ENCODE measurements around the gene AP2B1.
"Not testable (repeated sequence)": the region's sequence is repeated elsewhere in the genome, so short reads cannot be mapped to it uniquely, and the experiment has no call there.

The AP2B1 gene

GRCh38 chr17:35703308-35703707, 116.2 kb downstream of the AP2B1 start:
- DNase-seq, result not testable (repeated sequence)

GRCh38 chr17:35705230-35705629, 118.1 kb downstream of the AP2B1 start:
- DNase-seq, result no peak

- no peak for DNase-seq
Observed at GRCh38 chr17:35705705-35706104, 118.6 kb downstream of the AP2B1 start.

GRCh38 chr17:35708149-35708548, 121.0 kb downstream of the AP2B1 start:
- no peak for DNase-seq

- DNase-seq, result no peak
Observed at GRCh38 chr17:35708951-35709350, 121.8 kb downstream of the AP2B1 start.

- no peak for DNase-seq
Observed at GRCh38 chr17:35709874-35710273, 122.8 kb downstream of the AP2B1 start.

- no peak for DNase-seq
Observed at GRCh38 chr17:35710950-35711349, 123.8 kb downstream of the AP2B1 start.

- DNase-seq, result no peak
Observed at GRCh38 chr17:35713069-35713728, 126.1 kb downstream of the AP2B1 start.

GRCh38 chr17:35714988-35715387, 127.9 kb downstream of the AP2B1 start:
- no peak for DNase-seq

- DNase-seq, result no peak
Observed at GRCh38 chr17:35715416-35715815, 128.3 kb downstream of the AP2B1 start.

- DNase-seq, result no peak
Observed at GRCh38 chr17:35716173-35716572, 129.1 kb downstream of the AP2B1 start.

- no peak for DNase-seq
Observed at GRCh38 chr17:35716897-35717465, 129.9 kb downstream of the AP2B1 start.

- no peak for DNase-seq
Observed at GRCh38 chr17:35717475-35717874, 130.4 kb downstream of the AP2B1 start.

GRCh38 chr17:35723735-35724134, 136.6 kb downstream of the AP2B1 start:
- DNase-seq, result no peak

- DNase-seq, result no peak
Observed at GRCh38 chr17:35725058-35725457, 137.9 kb downstream of the AP2B1 start.

GRCh38 chr17:35725802-35726126, 138.6 kb downstream of the AP2B1 start:
- no peak for DNase-seq

- peak in 1 of 2 experiments; percentile 33 for DNase-seq
Observed at GRCh38 chr17:35726127-35726952, 139.2 kb downstream of the AP2B1 start.

GRCh38 chr17:35726953-35727460, 139.9 kb downstream of the AP2B1 start:
- no peak for DNase-seq

GRCh38 chr17:35727635-35728034, 140.5 kb downstream of the AP2B1 start:
- DNase-seq, result no peak

GRCh38 chr17:35728551-35728950, 141.4 kb downstream of the AP2B1 start:
- DNase-seq, result no peak

GRCh38 chr17:35729405-35729833, 142.3 kb downstream of the AP2B1 start:
- DNase-seq, result no peak

- no peak for DNase-seq
Observed at GRCh38 chr17:35730400-35731005, 143.4 kb downstream of the AP2B1 start.

- DNase-seq, result peak in 1 of 2 experiments; percentile 61
Observed at GRCh38 chr17:35731239-35731916, 144.3 kb downstream of the AP2B1 start, which contains the start of gene RASL10B. Gene RASL10B (plus strand): TSS chr17:35731639. CDS start chr17:35735185, 3,546 bp downstream.
